GM19023 (cell line): Measurements from ENCODE around the gene SEMA4C.
"Not testable (repeated sequence)": the region's sequence is repeated elsewhere in the genome, so short reads cannot be mapped to it uniquely, and the experiment has no call there.

Experiments
- ATAC-seq: cut with Tn5 transposase; IDR thresholded peaks from one replicate; pipeline ENCODE4 v1.9.1; 2021; ENCODE audit warnings: mild to moderate bottlenecking, moderate library complexity; ENCODE audit not compliant: unreplicated experiment

The SEMA4C gene

GRCh38 chr2:96867756-96868554, 1.9 kb downstream of the SEMA4C start:
- no peak for ATAC-seq

- ATAC-seq, result no peak
Measured at GRCh38 chr2:96866986-96867755, 2.7 kb downstream of the SEMA4C start.

GRCh38 chr2:96866586-96866985, 3.3 kb downstream of the SEMA4C start:
- no peak for ATAC-seq

- no peak for ATAC-seq
Measured at GRCh38 chr2:96866149-96866548, 3.7 kb downstream of the SEMA4C start.

- ATAC-seq, result no peak
Measured at GRCh38 chr2:96865654-96866053, 4.2 kb downstream of the SEMA4C start.

- ATAC-seq, result no peak
Measured at GRCh38 chr2:96864343-96865091, 5.4 kb downstream of the SEMA4C start.

GRCh38 chr2:96863575-96864342, 6.1 kb downstream of the SEMA4C start:
- no peak for ATAC-seq

GRCh38 chr2:96863056-96863455, 6.8 kb downstream of the SEMA4C start:
- ATAC-seq, result not testable (repeated sequence)

GRCh38 chr2:96861074-96861473, 8.8 kb downstream of the SEMA4C start:
- no peak for ATAC-seq

- no peak for ATAC-seq
Measured at GRCh38 chr2:96860065-96861029, 9.5 kb downstream of the SEMA4C start.

GRCh38 chr2:96859681-96860064, 10.2 kb downstream of the SEMA4C start:
- ATAC-seq, result no peak

- no peak for ATAC-seq
Measured at GRCh38 chr2:96859099-96859649, 10.7 kb downstream of the SEMA4C start.

GRCh38 chr2:96857667-96858372, 12.1 kb downstream of the SEMA4C start, which contains the start of gene ANKRD39:
Gene ANKRD39, minus strand, starts transcription at chr2:96858016. Its CDS starts 29 bp downstream, at chr2:96857987.
- peak; percentile 91 for ATAC-seq

GRCh38 chr2:96856776-96857666, 12.9 kb downstream of the SEMA4C start:
- peak; percentile 4 for ATAC-seq

GRCh38 chr2:96853321-96853720, 16.6 kb downstream of the SEMA4C start:
- no peak for ATAC-seq

GRCh38 chr2:96852667-96853066, 17.2 kb downstream of the SEMA4C start:
- ATAC-seq, result no peak

- ATAC-seq, result no peak
Measured at GRCh38 chr2:96848264-96848663, 21.6 kb downstream of the SEMA4C start.

- ATAC-seq, result no peak
Measured at GRCh38 chr2:96847586-96847985, 22.3 kb downstream of the SEMA4C start.
